DND-41 (cell line): ENCODE data around the gene ARL16.

ENCODE experiments used
- CTCF ChIP-seq: IDR thresholded peaks from 2 replicates; pipeline ENCODE4 v1.5.1; 2012; ENCODE audit warnings: borderline replicate concordance, low read length, moderate library complexity, mild to moderate bottlenecking; ENCODE audit not compliant: poor library complexity, severe bottlenecking; ENCODE audit errors: extremely low read depth
- EZH2 ChIP-seq: IDR thresholded peaks from 3 replicates; pipeline ENCODE4 v1.6.1; 2012; ENCODE audit warnings: borderline replicate concordance, low read depth, mild to moderate bottlenecking, moderate library complexity, low read length, inconsistent platforms; ENCODE audit not compliant: severe bottlenecking

- TF ChIP-seq CTCF (no peak), EZH2 (no peak)
Observed at GRCh38 chr17:81685108-81685507, 1.5 kb upstream of the ARL16 start.
